GM21723 (cell line): ENCODE results near the gene MKNK2.
A peak's percentile ranks its signal among the peaks of the same experiment; 100 is the strongest.

ENCODE experiments used
- ATAC-seq: cut with Tn5 transposase; IDR thresholded peaks from one replicate; pipeline ENCODE4 v1.9.1; 2021; ENCODE audit warnings: mild to moderate bottlenecking, moderate library complexity; ENCODE audit not compliant: unreplicated experiment

The MKNK2 gene

DNA sequence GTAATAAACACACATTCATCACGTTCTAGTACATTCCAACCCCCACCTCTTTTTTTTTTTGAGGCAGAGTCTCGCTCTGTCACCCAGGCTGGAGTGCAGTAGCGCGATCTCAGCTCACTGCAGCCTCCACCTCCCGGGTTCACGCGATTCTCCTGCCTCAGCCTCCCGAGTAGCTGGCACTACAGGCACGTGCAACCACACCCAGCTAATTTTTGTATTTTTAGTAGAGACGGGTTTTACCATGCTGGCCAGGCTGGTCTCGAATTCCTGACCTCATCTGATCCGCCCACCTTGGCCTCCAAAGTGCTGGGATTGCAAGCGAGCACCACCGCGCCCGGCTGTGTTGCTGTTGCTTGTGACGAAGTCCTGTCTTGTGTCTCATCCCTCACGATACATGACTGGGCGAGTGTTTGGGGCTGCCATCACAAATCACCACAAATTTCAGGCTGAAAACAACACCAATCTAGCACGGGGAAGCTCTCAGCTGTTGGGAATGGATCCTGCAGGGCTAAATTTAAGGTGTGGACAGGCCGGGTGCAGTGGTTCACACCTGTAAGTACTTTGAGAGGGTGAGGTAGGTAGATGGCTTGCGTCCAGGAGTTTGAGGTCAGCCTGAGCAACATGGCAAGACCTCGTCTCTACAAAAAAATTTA lies 29.4 kb upstream of the MKNK2 start:
- no peak for ATAC-seq

DNA sequence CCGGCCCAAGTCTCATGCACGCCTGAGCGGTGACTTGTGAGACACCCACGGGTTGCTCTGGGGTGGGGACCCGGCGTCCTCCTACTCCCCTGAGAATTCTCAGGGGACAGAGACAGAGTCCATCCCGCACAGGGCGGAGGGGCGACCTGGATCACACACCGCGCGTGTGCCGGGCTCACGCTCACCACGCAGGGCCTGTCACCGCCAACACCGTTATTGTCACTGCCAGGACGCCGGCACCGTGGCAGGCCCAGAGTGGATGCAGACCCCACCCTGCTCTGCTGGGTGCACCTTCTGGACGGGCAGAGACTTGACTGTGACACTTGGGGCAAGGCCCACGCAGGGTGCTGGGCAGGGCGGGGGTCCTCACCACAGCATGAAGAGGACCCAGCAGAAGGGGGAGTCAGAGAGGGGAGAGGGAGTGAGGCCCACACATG lies 28.8 kb upstream of the MKNK2 start:
- no peak for ATAC-seq

GRCh38 chr19:2079076-2079864 lies 28.2 kb upstream of the MKNK2 start:
- no peak for ATAC-seq

- ATAC-seq, result no peak
Measured at GRCh38 chr19:2077833-2078619, 27.0 kb upstream of the MKNK2 start.

GRCh38 chr19:2077398-2077797 lies 26.4 kb upstream of the MKNK2 start:
- ATAC-seq, result no peak

- ATAC-seq, result no peak
Measured at GRCh38 chr19:2076526-2076944, 25.5 kb upstream of the MKNK2 start.

DNA sequence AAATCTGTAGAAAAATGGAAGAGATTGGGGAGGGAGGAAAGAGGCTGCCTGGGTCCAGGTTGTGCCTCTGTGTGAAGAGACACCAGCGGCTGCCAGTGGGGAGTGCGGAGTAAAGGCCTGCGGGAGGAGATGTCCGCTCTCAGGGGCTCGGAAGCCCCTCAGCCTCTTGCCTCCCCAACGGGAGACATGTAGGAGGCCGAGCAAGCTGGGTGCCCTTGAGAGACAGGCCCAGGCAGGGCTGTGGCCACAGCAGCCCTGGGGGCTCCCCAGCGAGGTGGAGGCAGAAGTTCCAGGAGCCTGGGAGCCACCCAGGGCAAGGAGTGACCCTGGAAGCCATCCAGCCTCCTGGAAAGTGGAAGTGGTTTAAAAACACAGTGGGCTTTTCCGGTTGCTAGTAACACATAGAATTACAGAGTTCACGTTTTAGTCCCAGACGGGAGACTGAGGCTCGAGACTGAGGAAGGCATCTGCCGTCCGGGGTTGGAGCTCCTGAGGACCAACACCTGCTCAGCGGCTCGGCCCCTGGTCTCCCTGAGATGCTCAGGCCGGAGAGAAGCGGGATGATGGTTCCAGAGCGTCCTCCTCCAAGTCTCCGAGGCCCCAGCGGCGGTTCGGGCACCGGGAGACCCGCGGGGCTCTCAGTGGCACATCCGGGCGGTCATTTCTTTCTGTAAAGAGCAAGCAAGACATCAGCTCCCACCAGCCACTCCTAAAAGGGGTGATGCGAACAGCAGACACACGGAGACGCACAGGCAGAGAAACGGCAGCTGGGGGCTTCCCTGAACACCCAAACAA lies 21.9 kb upstream of the MKNK2 start:
- ATAC-seq, result no peak

- no peak for ATAC-seq
Measured at GRCh38 chr19:2070986-2071673, 20.1 kb upstream of the MKNK2 start.

DNA sequence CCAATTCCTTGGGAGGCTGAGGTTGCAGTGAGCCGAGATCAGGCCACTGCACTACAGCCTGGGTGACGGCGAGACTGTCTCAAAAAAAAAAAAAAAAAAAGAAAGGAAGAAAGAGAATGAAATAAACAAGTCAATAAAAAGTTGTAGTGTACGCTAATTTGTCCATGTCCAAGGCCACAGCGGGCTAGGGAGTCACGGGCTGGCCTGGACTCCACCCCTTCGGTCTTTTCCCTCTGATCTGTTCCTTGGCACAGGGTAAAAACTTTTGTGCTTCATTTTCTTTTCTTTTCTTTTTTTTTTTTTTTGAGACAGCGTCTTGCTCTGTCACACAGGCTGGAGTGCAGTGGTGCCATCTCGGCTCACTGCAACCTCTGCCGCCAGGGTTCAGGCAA lies 19.4 kb upstream of the MKNK2 start:
- ATAC-seq, result no peak

DNA sequence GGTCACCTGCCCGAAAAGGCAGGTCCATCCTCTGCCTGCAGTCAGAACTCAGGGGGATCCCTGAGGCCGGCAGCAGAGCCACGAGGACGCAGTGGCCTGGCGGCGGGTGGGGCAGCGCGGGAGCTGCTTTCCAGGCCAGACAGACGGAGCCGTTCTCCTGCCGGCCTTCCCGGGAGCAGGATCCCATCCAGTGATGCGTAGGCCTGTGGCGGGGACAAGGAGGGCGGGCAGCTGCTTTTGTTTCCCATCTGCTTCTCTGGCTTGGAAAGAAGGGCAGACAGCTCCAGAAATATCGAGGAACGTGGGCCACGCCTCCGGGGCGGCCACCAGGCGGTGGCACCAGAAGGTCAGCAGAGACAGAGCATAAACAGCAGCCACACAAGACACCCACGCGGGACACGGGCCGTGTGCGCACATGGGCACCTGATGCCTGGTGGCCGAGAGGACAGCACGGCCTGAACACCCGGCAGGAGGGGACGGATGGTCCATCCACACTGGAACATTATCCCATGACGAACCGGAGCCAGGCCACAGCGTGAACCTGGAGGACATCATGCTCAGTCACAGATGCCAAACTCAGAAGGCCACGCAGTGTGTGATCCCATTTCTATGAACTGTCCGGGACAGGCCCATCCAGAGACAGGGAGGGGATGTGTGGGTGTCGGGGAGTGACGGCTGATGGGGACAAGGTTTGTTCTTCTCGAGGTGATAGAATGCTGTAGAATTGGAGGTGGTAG lies 13.9 kb upstream of the MKNK2 start:
- ATAC-seq, result no peak

DNA sequence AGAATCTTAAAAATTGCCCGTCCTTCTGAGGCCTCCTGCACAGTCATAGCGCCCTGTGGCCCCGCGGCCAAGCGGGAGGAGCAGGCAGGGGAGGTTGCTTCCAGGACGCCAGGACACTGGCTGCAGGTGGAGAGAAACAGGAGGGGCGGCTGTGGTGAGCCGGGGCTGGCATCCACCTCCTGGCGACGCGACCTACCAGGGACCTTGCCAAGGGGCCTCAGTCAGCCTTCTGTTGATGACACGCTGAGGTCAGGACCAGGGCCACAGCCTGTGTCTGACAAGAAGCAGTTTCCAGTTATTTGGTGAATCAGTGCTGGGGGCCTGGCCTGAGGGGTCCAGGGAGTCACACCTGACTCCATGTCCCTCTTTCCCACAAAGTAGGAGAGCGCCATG lies 13.3 kb upstream of the MKNK2 start:
- no peak for ATAC-seq

GRCh38 chr19:2063824-2064223 lies 12.8 kb upstream of the MKNK2 start:
- no peak for ATAC-seq

DNA sequence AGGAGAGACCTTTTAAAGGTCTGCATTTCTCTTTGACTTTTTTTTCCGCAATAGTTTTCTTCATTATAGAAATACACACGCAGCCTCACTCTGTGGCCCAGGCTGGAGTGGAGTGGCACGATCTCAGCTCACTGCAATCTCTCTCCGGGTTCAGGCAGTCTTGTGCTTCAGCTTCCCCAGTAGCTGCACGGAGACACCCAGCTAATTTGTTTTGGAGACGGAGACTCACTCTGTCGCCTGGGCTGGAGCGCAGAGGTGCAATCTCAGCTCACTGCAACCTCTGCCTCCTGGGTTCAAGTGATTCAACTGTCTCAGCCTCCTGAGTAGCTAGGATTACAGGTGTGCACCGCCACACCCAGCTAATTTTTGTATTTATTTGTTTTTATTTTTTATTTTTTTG lies 11.7 kb upstream of the MKNK2 start:
- ATAC-seq, result no peak

DNA sequence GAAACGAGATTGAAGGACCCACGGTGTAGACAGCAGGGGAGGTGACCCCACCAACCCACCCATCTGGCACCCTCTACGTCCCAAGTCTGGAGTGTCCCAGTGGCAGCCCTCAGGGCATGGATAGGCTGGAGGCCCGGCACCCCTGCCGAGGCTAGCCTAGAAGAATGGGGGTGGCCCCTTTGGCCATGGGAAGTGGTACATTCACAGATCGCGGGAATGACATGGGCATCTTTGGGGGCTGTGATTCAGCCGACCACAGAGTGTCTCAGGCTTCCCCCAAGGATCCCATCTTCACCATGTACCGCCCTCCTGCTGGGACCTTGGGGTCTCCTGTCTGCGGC lies 11.3 kb upstream of the MKNK2 start:
- no peak for ATAC-seq

- ATAC-seq, result peak; percentile 75
Measured at GRCh38 chr19:2061495-2062388, 10.7 kb upstream of the MKNK2 start.

GRCh38 chr19:2060884-2061494 lies 9.9 kb upstream of the MKNK2 start:
- ATAC-seq, result peak; percentile 17

DNA sequence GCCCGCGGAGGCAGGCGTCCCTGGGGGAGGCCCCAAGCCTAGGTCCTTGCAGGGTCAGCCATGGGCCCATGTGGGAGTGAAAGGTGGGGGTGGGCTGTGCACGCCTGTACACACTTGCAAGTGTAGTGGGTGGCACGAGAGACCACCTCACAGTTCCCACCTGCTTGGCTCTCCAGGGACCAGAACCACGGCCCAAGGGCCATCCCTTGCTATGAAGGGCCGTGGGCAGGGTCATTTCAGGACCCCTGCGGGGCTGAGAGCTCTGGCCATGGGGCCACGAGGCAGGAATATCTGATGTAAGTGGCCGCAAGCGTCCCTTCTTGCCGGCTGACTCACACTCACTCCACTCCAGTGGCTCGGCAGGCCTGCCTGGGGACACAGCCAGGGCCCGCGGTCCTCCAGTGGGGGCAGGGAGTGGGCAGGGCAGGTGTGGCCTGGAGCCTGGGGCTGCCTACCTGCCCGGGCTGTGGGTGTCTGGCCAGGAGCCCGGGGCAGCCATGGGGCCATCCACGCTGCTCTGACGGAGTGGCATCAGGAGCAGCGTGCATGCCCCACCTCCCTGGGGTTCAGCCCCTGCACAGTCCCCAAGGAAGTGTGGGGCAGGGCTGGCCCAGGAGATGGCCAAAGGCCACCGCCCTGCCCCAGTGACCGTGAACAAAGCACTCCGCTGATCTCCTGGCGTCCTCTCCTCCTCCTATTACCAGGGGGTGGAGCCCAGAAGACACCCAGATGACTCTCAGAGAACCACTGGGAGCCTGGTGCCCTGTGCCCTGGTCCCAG lies 8.6 kb upstream of the MKNK2 start:
- no peak for ATAC-seq
